GM19023 (cell line): ENCODE results near the gene IGSF3.
"Not testable (repeated sequence)": the region's sequence is repeated elsewhere in the genome, so short reads cannot be mapped to it uniquely, and the experiment has no call there.

ENCODE experiments used
- ATAC-seq: cut with Tn5 transposase; IDR thresholded peaks from one replicate; pipeline ENCODE4 v1.9.1; 2021; ENCODE audit warnings: mild to moderate bottlenecking, moderate library complexity; ENCODE audit not compliant: unreplicated experiment

IGSF3 gene

DNA sequence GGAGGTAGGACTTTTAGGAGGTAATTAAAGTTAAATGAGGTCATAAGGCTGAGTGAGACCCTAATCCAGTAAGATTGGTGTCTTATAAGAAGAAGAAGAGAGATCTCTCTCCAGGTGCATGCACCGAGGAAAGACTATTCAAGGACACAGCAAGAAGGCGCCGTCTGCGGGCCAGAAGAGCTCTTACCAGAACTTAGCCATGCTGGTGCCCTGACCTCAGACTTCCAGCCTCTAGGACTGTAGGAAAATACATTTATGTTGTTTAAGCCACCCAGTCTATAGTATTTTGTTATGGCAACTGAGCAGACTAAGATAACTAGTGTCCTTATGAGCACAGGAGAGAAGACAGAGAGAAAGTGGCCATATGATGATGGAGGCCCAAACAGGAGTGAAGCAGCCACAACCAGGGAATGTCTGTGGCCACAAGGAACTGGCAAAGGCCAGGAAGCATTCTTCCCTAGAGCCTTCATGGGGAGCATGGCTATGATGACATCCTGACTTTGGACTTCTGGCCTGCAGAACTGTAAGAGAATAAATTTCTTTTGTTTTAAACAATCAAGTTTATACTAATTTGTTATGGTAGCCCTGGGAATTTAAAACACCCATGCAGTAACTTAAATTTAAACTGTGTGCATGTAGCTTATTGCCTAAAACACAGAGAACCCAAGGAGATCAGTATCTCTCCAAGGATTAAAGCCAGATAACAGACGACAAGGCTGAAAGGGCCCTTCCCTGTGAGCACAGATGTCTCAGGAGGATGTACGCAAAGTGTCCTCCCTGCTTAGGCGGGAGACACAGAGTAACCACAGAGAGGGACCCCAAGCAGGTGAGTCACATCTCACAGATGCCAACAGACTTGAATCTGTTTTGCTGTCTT lies 86.8 kb downstream of the IGSF3 start:
- ATAC-seq = no peak

DNA sequence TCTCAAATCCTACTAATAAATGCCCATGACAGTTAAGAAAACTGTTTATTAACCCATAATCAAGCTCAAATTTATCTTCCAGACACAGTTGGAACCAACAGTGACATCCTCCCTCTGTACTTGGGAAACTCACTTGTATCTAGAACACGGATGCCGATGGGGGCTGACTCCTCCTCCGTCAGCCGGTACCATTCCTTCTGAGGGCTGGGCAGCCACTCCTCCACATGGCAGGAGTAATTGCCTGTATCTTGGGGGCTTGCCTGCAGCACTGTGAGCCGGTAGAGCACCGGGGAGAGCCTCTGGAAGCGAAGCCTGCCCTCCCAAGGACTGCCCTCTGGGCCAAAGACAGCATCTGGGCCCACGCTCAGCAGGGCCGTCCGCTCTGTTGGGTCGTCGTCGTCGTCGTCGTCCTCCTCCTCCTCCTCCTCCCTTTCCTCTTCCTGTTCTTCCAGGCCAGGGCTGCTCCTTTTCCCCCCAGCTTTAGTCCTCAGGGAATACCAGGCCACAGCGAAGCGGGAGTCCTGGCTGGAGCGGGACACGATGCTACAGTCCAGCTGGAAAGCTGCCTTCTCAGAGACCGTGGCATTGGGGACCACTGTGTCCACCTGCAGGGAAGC lies 88.2 kb downstream of the IGSF3 start:
- no peak for ATAC-seq

DNA sequence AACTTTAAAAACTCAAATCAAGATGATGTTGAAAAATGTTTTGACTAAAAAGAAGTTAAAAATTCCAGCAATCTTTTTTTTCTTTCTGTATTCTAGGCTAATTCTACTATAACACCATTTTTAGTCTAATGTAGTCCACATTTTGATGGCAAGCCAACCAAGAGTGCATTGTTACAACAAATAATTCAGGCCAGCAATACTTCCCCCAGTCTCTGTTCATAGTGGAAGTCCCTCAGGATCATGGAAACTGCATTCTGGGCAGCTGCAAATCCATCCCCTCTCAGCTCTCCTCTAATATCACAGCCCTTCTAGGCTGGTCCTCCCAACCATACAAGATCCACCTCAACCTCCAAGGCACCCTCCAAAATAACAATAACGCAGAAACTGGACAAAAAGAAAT lies 89.0 kb downstream of the IGSF3 start:
- ATAC-seq = no peak

DNA sequence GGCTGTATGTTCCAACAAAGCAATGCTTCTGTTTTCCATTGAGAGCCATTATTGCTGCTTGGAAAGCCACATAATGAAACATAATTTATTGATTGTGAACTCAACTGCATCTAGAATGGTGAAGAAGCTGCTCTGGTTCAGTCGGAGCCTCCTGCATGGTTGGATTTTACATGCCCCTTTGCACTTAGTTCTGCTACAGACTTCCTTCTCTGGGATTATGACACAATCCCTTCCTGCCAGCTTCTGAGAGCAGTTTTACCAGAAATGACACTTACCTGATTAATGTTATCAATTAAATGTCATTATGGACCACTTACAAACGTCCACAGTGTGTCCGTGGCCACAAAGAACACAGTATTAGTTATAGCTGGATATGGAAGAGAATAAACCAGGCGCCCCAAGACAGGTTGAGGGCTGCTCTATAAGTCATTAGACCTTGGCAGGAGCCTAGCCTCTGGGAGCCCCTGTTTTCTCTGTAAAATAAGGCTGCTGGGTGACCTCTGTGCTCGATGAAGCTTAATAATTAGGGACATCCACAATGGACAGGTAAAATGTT lies 89.7 kb downstream of the IGSF3 start:
- no peak for ATAC-seq

DNA sequence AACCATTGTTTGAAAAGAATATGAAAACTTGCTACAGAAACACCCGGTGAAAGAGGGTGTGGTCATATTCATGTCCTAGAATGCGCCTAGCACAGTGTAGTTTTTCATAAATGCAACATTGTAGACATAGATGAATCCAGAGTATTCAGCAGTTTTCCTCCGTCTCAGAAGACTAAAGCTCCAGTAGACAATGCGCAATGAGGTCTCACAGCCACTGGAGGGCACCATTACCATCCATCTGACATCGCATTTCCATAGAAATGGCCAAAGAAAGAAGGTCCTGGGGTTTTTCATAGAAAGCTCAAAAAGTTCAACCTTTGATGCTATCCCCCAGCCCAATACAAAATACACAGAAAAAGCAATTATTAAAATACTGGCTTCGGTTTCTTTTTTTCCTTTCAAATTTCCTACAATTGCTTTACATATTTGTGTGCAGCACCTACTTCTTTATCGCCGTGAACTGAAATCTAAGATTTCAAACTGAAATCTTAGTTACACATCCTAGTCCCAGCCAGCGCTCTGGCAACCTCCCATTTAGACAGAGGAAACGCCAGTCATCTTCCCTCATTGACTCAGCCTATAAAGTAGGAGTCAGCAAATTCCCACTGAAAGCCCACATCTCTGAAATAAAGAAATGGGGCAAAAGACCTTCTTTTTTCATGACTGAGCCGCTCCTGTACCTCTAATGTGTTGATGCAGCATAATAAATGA lies 92.8 kb downstream of the IGSF3 start:
- no peak for ATAC-seq

DNA sequence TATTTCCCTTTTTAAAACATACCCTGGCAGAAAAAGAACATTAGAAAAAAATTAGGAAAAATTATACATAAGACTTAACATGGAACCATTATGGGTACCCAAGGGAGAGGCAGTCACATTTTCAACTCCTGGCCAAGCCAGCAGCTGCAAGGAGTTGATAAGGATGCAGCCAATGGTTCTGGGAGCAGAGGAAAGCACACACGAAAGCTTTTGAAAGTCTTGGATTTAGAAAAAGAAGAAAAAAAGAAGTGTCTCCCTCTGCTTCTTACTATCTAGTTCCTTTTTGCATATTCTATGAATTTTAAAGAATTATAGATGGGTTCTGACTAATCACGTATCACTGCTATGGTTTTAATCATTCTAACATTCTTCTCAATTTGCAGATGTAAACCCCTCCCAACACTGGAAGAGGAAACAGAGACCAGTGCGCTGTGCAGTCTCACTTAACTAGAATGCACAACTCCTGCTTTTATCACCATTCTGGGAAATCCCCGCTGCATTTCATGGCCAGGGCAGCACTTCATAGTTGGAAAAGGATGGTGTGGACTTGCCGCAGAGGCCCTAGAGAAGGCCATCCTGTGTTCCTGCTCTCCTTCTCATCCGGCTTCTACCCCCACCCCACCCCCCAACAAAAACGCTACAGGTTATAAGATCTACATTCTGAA lies 94.0 kb downstream of the IGSF3 start:
- no peak for ATAC-seq

DNA sequence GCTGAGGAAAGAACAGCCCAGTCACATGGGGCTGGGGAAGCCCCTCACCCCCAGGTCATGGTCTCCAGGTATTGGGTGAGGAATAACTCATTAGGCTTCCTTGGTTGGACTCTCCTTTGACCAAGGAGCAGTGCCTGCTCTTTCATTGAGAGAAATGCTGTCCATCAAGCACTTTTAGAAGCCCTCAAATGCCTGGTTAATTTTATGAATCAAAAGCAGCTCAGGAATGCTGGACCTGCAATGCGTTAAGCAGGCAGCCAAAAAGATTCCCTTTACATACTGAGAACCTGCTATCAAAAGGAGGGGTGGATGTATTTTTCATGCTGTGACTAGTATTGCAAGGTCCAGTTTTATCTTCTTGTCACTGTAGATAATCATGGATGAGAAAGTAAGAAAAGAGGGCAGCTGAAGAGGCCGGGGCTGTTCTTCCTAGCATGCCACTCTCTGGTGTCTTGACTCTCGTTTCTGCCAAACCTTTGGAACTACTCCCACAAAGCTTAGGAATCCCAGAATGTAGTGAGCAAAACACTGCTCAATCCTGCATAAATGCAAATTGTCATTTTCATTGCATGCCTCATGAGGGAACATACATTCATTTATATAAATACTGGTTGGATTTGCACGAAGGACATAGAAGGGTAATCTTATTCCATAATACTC lies 94.6 kb downstream of the IGSF3 start:
- no peak for ATAC-seq

DNA sequence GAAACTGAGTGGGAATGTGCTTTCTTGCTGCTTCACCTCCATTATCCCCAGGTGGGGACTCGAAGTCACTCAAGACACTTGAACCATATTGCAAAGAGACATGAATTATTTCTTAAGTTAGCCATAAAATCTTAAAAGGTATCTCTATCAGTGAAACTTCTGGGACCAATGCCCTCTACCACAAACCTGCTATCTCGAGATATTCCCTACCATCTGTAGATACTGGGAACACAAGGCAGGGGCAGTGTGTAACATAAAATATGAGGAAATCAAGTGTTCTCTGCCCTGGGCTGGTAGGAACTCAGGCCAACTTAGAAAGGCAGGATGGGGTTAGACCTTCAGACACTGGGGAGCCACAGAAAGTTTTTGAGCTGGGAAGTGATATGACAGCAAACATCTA lies 95.4 kb downstream of the IGSF3 start:
- ATAC-seq = no peak

DNA sequence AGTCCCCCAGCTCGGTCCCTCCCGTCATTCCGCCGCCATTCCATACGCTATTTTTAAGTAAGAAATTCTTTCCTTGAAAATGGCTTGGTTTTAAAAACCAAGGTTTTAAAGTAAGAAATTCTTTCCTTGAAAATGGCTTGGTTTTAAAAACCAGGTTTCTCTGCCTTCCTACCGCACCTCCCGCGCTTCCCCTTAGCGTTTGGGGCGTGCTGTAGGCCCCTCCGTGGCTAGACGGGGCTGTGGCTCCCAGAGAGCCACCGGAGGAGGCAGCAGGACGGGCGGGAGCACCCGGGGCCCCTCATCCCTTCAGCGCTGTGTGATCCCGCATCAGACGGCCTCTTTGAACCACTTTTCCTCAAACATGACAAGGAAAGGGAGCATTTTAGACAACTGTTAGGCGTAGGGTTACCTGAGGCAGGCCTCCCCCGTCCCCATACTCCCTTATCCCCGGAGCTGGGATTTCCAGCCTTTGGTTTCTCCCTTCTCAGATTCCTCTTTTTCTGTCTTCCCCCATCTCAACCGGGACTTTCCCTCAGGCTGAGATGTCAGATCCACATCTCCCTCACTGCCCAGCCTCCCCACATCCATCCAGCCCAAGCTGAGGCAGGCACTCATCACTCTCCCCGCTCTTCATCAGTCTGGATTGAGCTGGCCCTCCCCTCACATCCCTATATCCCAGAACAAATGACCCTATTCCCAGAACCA lies 96.2 kb downstream of the IGSF3 start:
- no peak for ATAC-seq

DNA sequence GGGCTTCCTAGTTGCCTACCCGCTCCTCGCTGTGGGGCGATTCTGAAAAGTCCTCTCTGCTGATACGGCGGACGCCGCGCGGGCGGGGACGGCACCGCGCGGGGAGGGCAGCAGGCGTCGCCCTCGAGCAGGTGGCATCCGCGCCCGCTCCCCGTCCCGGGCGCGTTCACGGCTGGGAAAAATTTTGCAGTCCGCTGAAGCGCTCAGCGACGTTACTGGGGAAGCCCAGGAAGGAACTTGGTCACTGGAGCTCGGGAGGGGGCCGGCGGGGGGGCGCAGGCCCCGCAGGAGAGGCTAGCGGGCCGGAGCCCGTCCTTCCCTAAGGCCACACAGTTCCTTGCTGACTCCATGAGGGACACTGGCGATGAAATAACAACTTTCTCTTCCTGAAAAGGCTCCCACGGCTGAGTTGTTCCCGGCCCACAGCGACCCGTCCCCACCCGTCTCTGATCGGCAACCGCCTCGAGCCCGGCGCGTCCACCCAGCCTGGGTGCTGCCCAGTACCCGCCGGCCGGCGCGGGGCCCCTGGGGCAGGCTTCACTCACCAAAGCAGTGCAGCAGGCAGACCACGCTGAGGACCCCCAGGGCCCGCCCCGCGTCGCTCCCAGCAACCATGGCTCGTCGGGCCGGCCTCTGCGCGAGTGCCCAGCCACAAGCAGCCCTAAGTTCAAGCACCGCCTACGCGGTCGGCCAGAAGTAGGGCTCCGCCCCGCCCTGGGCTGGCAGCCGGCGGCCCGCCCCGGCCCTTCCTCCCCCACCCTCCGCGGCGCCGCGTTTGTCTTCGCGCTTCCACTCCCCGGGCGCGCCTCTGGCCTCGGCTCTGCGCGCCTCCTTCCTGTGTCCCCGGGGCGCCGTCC lies 96.9 kb downstream of the IGSF3 start, which contains the start of gene CD58:
Gene CD58 (minus strand): TSS at position 669 of the 857 bp plus-strand sequence. CDS start 54 bp downstream, at position 615.
- peak; percentile 69 for ATAC-seq

DNA sequence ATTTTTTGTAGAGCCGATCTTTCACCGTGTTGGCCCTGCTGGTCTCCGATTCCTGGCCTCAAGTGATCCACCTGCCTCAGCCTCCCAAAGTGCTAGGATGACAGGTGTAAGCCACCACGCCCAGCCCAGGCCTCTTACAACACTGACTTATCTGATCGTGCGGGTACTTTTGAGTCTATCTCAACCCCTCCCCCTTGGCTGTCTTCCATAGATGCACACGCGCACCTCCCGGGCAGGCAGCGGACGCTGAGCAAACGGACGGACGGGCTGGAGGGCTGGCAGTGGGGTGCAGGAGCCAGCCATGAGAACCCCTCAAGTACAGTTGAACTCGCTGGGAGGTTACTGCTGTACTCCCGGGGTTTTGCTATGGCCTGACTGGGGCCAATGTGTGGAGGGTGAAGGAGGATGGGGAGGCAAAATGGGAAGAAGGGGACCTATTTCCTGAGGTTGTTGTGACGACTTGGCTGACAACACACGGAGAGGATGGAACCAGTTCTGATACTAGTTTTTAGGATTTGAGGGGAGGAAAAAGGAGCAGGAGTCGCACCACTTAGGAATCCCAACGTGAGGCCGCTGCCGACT lies 97.7 kb downstream of the IGSF3 start:
- ATAC-seq = peak; percentile 20

DNA sequence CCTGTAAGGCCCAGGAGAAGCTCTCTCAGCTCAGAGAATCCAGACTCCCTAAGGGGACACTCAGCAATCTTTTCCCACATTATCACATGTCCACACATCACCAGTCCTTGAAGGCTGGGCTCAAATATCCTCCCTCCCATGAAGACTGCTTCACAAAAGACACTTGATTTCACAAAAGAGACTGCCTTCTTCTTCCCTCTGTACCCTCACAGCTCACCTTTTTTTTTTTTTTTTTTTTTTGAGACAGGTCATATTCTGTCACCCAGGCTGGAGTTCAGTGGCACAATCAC lies 98.2 kb downstream of the IGSF3 start:
- ATAC-seq = no peak

DNA sequence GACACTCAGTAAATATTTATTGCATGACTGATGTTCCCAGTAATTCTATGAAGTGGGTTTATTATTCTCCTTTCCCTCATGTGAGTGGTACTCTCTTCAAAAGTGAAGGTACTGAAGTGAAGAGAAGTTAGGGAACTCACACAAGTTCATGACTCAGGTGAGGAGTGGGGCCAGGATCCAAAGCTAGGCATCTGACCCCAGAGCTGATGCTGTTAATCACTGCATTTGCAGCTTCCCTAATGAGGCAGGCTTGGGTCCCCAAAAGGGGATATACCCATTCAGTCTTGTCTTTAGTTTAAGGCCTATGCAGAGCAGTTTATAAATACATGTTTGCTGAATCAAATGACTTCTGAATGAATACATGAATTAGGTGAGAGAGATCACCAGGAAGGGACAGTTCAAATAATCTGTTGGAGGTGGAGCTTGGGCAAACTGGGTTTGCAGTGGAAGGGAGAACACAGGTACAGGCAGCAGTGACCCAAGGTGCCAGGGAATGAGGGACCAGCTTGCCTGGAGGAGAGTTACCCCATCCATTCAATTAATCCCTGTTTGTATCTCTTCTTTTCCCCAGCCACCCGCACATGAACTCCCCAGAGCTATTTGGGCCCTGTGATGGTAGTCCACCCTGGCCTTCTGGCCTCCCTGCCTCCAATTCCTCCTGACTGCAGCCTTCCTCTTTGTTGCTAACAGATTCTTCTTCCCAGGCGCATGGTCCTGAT lies 98.7 kb downstream of the IGSF3 start:
- ATAC-seq = no peak

DNA sequence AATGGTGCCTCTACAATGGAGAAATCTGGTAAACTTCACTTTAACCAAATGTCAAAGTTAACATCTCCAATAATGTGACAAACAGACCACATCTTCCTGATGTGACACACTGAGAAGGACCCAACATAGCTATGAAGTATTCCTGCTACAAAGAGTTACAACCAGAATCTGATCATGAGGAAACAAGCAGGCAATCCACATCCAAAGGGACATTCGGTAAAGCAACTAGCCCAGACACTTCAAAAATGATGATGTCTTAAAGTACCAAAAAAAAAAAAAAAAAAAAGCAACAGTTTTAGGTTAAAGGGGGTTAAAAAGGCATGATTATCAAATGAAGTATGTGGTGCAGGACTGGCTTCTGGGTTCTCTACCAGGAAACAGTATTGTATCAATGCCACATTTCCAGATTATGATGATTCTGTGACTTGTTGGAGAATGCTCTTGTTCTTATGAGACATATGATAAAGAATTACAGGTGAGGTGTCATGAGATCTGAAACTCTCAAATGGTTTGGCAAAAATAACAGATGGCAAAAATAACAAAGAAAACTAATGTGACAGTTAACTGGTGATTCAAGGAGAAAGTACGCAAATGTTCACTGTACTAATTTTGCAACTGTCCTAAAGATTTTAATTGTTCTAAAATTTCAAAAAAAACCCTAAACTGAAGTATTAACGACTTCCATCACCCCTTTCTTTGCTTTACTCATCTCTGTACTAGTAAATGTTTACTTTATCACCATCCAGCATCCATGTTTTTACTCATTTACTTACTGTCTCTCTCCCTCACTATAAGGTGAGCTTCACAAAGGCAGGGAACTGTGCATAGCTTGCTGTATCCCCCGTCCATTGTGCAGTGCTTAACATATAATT lies 99.5 kb downstream of the IGSF3 start:
- ATAC-seq = no peak

DNA sequence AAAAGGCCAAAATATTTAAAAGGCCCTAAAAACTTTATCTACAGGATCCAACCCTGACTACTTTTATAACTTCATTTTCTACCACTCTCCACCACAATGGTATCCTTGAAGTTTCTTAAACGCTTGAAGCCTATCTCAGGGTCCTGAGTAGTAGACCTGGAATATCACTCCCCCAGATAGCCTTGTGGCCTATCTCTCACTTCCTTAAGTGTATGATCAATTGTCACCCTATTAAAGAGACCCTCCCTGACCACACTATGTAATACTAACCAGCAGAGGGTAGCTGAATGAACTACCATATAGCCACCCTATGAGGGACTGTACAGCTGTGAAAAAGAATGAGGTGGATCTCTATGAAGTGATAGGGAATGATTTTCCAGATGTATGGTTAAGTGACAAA lies 102.3 kb downstream of the IGSF3 start:
- no peak for ATAC-seq

DNA sequence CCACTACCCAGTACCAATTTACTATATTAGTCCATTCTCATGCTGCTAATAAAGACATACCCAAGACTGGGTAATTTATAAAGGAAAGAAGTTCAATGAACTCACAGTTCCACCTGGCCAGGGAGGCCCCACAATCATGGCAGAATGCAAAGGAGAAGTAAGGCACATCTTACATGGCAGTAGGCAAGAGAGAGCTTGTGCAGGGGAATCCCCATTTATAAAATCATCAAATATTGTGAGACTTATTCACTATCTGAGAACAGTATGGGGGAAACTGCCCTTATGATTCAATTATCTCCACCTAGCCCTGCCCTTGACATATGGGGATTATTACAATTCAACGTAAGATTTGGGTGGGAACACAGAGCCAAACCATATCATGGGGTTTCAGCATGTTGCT lies 103.1 kb downstream of the IGSF3 start:
- ATAC-seq = no peak

DNA sequence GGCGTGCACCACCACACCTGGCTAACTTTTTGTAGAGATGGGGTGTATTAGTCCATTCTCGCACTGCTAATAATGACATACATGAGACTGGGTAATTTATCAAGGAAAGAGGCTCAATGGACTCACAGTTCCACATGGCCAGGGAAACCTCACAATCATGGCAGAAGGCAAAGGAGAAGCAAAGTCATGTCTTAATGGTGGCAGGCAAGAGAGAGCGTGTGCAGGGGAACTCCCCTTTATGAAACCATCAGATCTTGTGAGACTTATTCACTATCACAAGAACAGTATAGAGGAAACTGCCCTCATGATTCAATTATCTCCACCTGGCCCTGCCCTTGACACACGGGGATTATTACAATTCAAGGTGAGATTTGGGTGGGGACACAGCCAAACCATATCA lies 105.1 kb downstream of the IGSF3 start:
- not testable (repeated sequence) for ATAC-seq
